Loucy (cell line): ENCODE results near the gene CACNG1.
"Not testable (repeated sequence)": the region's sequence is repeated elsewhere in the genome, so short reads cannot be mapped to it uniquely, and the experiment has no call there.

Experiments used
- H2AFZ ChIP-seq: fragments of 200-600 bp; sonication (generic); 2 replicates; pipeline ENCODE4 v1.6.0; 2016; ENCODE audit warnings: antibody characterized with exemption, mild to moderate bottlenecking, low read length, moderate library complexity
- H3F3A ChIP-seq: fragments of 200-600 bp; 2 replicates; pipeline ENCODE4 v1.6.0; 2016; ENCODE audit warnings: antibody characterized with exemption, low read depth, mild to moderate bottlenecking
- H3K27me3 ChIP-seq: fragments of 200-600 bp; sonication (generic); 2 replicates; pipeline ENCODE4 v1.6.1; 2014; ENCODE audit warnings: low read length, mild to moderate bottlenecking; ENCODE audit not compliant: insufficient read depth, poor library complexity, severe bottlenecking
- H3K36me3 ChIP-seq: fragments of 200-600 bp; sonication (generic); 2 replicates; pipeline ENCODE4 v1.6.1; 2016; ENCODE audit warnings: low read length; ENCODE audit not compliant: insufficient read depth
- H3K4me1 ChIP-seq: fragments of 200-600 bp; sonication (generic); 2 replicates; pipeline ENCODE4 v1.5.1; 2014; ENCODE audit warnings: low read length, mild to moderate bottlenecking; ENCODE audit not compliant: insufficient read depth, poor library complexity, severe bottlenecking
- H3K4me2 ChIP-seq: fragments of 200-600 bp; sonication (generic); 2 replicates; pipeline ENCODE4 v1.6.0; 2014; ENCODE audit warnings: antibody characterized with exemption, low read length, low read depth, mild to moderate bottlenecking; ENCODE audit not compliant: poor library complexity, severe bottlenecking
- H3K4me3 ChIP-seq: fragments of 200-600 bp; sonication (generic); 2 replicates; pipeline ENCODE4 v1.5.1; 2014; ENCODE audit warnings: low read length, mild to moderate bottlenecking, mixed read lengths; ENCODE audit not compliant: poor library complexity, severe bottlenecking
- H3K79me2 ChIP-seq: fragments of 200-600 bp; sonication (generic); 2 replicates; pipeline ENCODE4 v1.6.1; 2014; ENCODE audit warnings: low read length; ENCODE audit not compliant: insufficient read depth
- H3K9ac ChIP-seq: fragments of 200-600 bp; sonication (generic); 2 replicates; pipeline ENCODE4 v1.6.0; 2014; ENCODE audit warnings: mild to moderate bottlenecking, low read depth, low read length, moderate library complexity; ENCODE audit not compliant: poor library complexity, severe bottlenecking
- H3K9me2 ChIP-seq: fragments of 200-600 bp; sonication (generic); replicated peaks from 2 replicates; pipeline ENCODE4 v1.6.1; 2016; ENCODE audit warnings: low read depth, low read length, mixed read lengths
- H3K9me3 ChIP-seq: fragments of 200-600 bp; sonication (generic); 2 replicates; pipeline ENCODE4 v1.6.1; 2014; ENCODE audit warnings: mild to moderate bottlenecking, antibody characterized with exemption, low read length, low read depth; ENCODE audit not compliant: insufficient read depth
- H4K20me1 ChIP-seq: fragments of 200-600 bp; sonication (generic); 2 replicates; pipeline ENCODE4 v1.6.0; 2014; ENCODE audit warnings: antibody characterized with exemption, low read length, mild to moderate bottlenecking; ENCODE audit not compliant: insufficient read depth, poor library complexity, severe bottlenecking
- CTCF ChIP-seq: fragments of 200-600 bp; sonication (generic); conservative IDR thresholded peaks from 2 replicates; pipeline ENCODE4 v1.5.1; 2014; ENCODE audit warnings: mild to moderate bottlenecking, antibody characterized with exemption, low read length
- EZH2phosphoT487 ChIP-seq: fragments of 200-600 bp; IDR thresholded peaks from 2 replicates; pipeline ENCODE4 v1.6.1; 2018; ENCODE audit warnings: antibody characterized with exemption, mild to moderate bottlenecking, moderate library complexity, borderline replicate concordance

CACNG1 gene

GRCh38 chr17:67088639-67089038, 44.3 kb downstream of the CACNG1 start:
- TF ChIP-seq EZH2phosphoT487 (no peak), CTCF (no peak)
- Histone ChIP-seq H3K4me3 (no peak overlapping the region), H2AFZ (no peak overlapping the region), H3K4me2 (no peak overlapping the region), H4K20me1 (no peaks in the 10 kb centered on the region), H3K9ac (no peak overlapping the region), H3K27me3 (no peaks in the 10 kb centered on the region), H3K9me2 (no peaks in the 10 kb centered on the region), H3K36me3 (peaks cover 52% of the 10 kb centered on the region; the same call in 1 of the 2 replicates), H3F3A (no peaks in the 10 kb centered on the region), H3K4me1 (no peaks in the 10 kb centered on the region), H3K79me2 (peaks cover 5% of the 10 kb centered on the region), H3K9me3 (no peaks in the 10 kb centered on the region)

GRCh38 chr17:67090341-67090740, 46.0 kb downstream of the CACNG1 start:
- no peaks in the 10 kb centered on the region for H3F3A ChIP-seq
- H3K9me2 ChIP-seq, result no peaks in the 10 kb centered on the region
- TF ChIP-seq CTCF (no peak), EZH2phosphoT487 (no peak)
- no peaks in the 10 kb centered on the region for H3K9me3 ChIP-seq
- no peak overlapping the region for H2AFZ ChIP-seq
- no peak overlapping the region for H3K9ac ChIP-seq
- no peaks in the 10 kb centered on the region for H3K27me3 ChIP-seq
- H3K4me2 ChIP-seq, result no peak overlapping the region
- peaks cover 51% of the 10 kb centered on the region; the same call in 1 of the 2 replicates for H3K36me3 ChIP-seq
- H3K79me2 ChIP-seq, result peaks cover 5% of the 10 kb centered on the region
- no peaks in the 10 kb centered on the region for H4K20me1 ChIP-seq
- no peaks in the 10 kb centered on the region for H3K4me1 ChIP-seq
- no peak overlapping the region for H3K4me3 ChIP-seq

GRCh38 chr17:67092291-67092690, 47.9 kb downstream of the CACNG1 start:
- Histone ChIP-seq H3K4me3 (no peak overlapping the region), H3K9me3 (no peaks in the 10 kb centered on the region), H3K36me3 (peaks cover 41% of the 10 kb centered on the region; the same call in 1 of the 2 replicates), H3K79me2 (peaks cover 9% of the 10 kb centered on the region), H3K27me3 (no peaks in the 10 kb centered on the region), H3F3A (no peaks in the 10 kb centered on the region), H2AFZ (no peak overlapping the region), H4K20me1 (no peaks in the 10 kb centered on the region), H3K9me2 (no peaks in the 10 kb centered on the region), H3K9ac (no peak overlapping the region), H3K4me1 (no peaks in the 10 kb centered on the region), H3K4me2 (no peak overlapping the region)
- TF ChIP-seq EZH2phosphoT487 (no peak), CTCF (no peak)

- Histone ChIP-seq H3K36me3 (peaks cover 39% of the 10 kb centered on the region; the same call in 1 of the 2 replicates), H3K79me2 (peaks cover 13% of the 10 kb centered on the region)
- not testable (repeated sequence) for H4K20me1 ChIP-seq, H2AFZ ChIP-seq, H3K4me2 ChIP-seq, H3K9ac ChIP-seq, H3K4me3 ChIP-seq, H3K9me2 ChIP-seq, H3K4me1 ChIP-seq, H3K9me3 ChIP-seq, H3F3A ChIP-seq, H3K27me3 ChIP-seq
Observed at GRCh38 chr17:67092710-67093109, 48.4 kb downstream of the CACNG1 start.
